Thymus (tissue), 11 donors: ENCODE measurements around the gene ICA1. TPM values are rescaled to one million over a fixed set of nuclear protein-coding genes. Genes with fewer than 3 reads are reported as not detected.
"Not testable (repeated sequence)": the region's sequence is repeated elsewhere in the genome, so short reads cannot be mapped to it uniquely, and the experiment has no call there.

ENCODE experiments used
- DNase-seq, 9 donors: peaks; one replicate each; pipeline ENCODE4 v3.0.0-alpha.2; 2013; ENCODE audit warnings: low spot score in 9 of 9, low read depth in 6 of 9, missing footprints in 1 of 9
- H3K27ac ChIP-seq, 2 donors: one replicate each; pipeline ENCODE4 v1.5.1; 2013; ENCODE audit warnings: control low read depth in 1 of 2, low read depth in 1 of 2, low read length in 1 of 2, mild to moderate bottlenecking in 1 of 2, moderate library complexity in 1 of 2
- H3K27me3 ChIP-seq, 2 donors: one replicate each; pipeline ENCODE4 v1.5.1; 2013; ENCODE audit warnings: low read length in 1 of 2; ENCODE audit not compliant: control insufficient read depth in 2 of 2, insufficient read depth in 1 of 2
- H3K36me3 ChIP-seq, 2 donors: one replicate each; pipeline ENCODE4 v1.5.1; 2013; ENCODE audit warnings: low read length in 1 of 2, mild to moderate bottlenecking in 1 of 2, moderate library complexity in 1 of 2; ENCODE audit not compliant: control insufficient read depth in 2 of 2, insufficient read depth in 2 of 2
- H3K4me1 ChIP-seq, 2 donors: one replicate each; pipeline ENCODE4 v1.5.1; 2013; ENCODE audit warnings: low read length in 2 of 2; ENCODE audit not compliant: control insufficient read depth in 2 of 2, insufficient read depth in 2 of 2
- H3K4me3 ChIP-seq, 2 donors: one replicate each; pipeline ENCODE4 v1.5.1; 2013; ENCODE audit warnings: low read length in 2 of 2, control low read depth in 1 of 2, mild to moderate bottlenecking in 1 of 2
- H3K9me3 ChIP-seq, 2 donors: one replicate each; pipeline ENCODE4 v1.5.1; 2013; ENCODE audit warnings: low read length in 1 of 2, mild to moderate bottlenecking in 1 of 2; ENCODE audit not compliant: control insufficient read depth in 2 of 2, insufficient read depth in 1 of 2
- WGBS: extraction: QIAGEN DNeasy Blood & Tissue Kit; methylation state at CpG from one replicate; pipeline ENCODE4 v1.1.7; 2013; 5-methylcytosine and 5-hydroxymethylcytosine counted together
- polyA plus RNA-seq: library from polyadenylated mRNA; stranded (reverse); fragments of 200-250 nt; gene quantifications from one replicate; pipeline ENCODE4 v1.2.3, GENCODE V29; 2013
- total RNA-seq: library from RNA; stranded (reverse); fragments of 120-200 nt; gene quantifications from one replicate; pipeline ENCODE4 v1.2.4, GENCODE V29; 2013
- donor health status: healthy.

ICA1 gene
- total and polyA plus RNA-seq, 2 donors: 6.3 to 18.5 TPM

DNA sequence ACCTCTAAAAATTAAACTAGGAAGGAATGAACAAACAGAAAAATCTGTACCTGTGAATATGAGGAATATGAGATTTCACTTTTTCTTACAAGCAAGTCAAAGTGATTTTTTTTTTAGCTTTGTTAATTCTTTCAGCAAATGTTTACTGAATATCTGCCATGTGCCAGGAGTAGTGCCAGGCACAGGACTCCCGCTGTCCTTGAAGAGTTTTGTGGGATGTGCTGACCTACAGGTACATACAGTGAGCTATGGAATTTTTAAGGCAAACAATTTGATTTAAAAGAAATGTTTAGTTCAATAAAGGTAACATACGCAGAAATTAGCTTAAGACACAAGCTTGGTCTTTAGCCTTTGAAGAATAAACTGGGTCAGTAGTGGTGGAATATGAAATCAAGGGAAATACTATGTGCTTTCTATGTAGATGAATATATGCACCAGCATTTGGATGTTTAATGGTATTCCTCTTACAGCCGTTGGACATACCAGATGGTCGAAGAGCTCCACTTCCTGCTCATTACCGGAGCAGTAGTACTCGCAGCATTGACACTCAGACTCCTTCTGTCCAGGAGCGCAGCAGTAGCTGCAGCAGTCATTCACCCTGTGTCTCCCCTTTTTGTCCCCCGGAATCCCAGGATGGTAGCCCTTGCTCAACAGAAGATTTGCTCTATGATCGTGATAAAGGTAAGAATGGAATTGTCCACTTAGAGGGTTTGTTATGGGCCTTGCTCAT lies 191.4 kb downstream of the ICA1 start:
- no peak for DNase-seq
- Histone ChIP-seq H3K4me1 (no peaks in the 10 kb centered on the region), H3K27ac (no peak overlapping the region), H3K36me3 (peaks cover 16 to 53% of the 10 kb centered on the region in 2 donors), H3K27me3 (no peaks in the 10 kb centered on the region), H3K9me3 (no peaks in the 10 kb centered on the region), H3K4me3 (no peak overlapping the region)
- 99% methylated on average over 9 of the region's 9 CpGs for WGBS

GRCh38 chr7:8068892-8069686 lies 192.9 kb downstream of the ICA1 start:
- H3K27ac ChIP-seq: no peak overlapping the region
- DNase-seq: no peak
- no peak overlapping the region for H3K4me3 ChIP-seq
- 96% methylated on average over 12 of the region's 12 CpGs for WGBS
- H3K4me1 ChIP-seq: no peaks in the 10 kb centered on the region
- no peaks in the 10 kb centered on the region for H3K27me3 ChIP-seq
- H3K36me3 ChIP-seq: peaks cover 16 to 47% of the 10 kb centered on the region in 2 donors
- no peaks in the 10 kb centered on the region for H3K9me3 ChIP-seq

DNA sequence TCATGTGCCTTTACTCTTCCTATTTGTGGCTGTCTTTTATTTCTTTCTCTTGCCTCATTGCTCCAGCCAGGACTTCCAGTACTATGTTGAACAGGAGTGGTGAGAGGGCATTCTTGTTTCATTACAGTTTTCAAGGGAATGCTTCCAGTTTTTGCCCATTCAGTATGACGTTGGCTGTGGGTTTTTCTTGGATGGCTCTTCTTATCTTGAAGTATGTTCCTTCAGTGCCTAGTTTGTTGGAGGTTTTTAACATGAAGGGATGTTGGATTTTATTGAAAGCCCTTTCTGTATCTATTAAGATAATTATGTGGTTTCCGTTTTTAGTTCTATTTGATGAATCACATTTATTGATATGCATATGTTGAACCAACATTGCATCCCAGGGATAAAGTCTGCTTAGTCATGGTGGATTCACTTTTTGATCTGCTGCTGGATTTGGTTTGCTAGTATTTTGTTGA lies 196.6 kb downstream of the ICA1 start:
- WGBS: 93% methylated on average over 2 of the region's 2 CpGs
- H3K9me3 ChIP-seq: peaks cover 0 to 8% of the 10 kb centered on the region in 2 donors
- no peak overlapping the region for H3K27ac ChIP-seq
- H3K4me1 ChIP-seq: peaks cover 0 to 4% of the 10 kb centered on the region in 2 donors
- DNase-seq: no peak
- H3K27me3 ChIP-seq: no peaks in the 10 kb centered on the region
- H3K36me3 ChIP-seq: peaks cover 23 to 41% of the 10 kb centered on the region in 2 donors
- H3K4me3 ChIP-seq: no peak overlapping the region

DNA sequence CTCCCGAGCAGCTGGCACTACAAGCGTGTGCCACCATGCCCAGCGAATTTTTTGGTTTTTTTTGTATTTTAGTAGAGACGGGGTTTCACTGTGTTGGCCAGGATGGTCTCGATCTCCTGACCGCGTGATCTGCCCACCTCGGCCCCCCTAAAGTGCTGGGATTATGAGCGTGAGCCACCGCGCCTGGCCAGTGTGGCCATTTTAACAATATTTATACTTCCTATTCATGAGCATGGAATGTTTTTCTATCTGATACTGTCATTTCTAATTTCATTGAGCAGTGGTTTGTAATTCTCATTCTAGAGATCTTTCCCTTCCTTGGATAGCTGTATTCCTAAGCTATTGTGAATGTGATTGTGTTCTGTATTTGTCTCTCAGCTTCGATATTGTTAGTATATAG lies 197.1 kb downstream of the ICA1 start:
- over 99% methylated on average over 12 of the region's 12 CpGs for WGBS
- Histone ChIP-seq H3K36me3 (peaks cover 23 to 46% of the 10 kb centered on the region in 2 donors), H3K27ac (no peak overlapping the region), H3K27me3 (no peaks in the 10 kb centered on the region), H3K9me3 (peaks cover 0 to 8% of the 10 kb centered on the region in 2 donors), H3K4me3 (no peak overlapping the region), H3K4me1 (peaks cover 0 to 4% of the 10 kb centered on the region in 2 donors)
- DNase-seq: no peak

DNA sequence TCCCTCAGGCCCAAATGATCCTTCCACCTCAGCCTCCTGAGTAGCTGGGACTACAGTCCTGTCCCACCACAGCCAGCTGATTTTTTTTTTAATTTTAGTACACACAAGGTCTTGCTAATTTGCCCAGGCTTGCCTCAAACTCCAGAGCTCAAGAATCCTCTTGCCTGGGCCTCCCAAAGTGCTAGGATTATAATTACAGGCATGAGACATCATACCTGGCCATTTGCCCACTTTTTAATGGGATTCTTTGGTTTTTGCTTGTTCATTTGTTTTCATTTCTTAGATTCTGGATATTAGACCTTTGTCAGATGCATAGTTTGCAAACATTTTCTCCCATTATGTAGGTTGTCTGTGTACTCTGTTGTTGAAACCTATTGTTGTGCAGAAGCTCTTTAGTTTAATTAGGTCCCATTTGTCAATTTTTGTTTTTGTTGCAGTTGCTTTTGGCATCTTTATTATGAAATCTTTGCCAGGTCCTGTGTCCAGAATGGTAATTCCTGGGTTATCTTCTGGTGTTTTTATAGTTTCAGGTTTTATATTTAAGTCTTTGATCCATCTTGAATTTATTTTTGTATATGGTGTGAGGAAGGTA lies 198.2 kb downstream of the ICA1 start:
- DNase-seq: no peak
- H3K27me3 ChIP-seq: no peaks in the 10 kb centered on the region
- H3K4me1 ChIP-seq: peaks cover 0 to 4% of the 10 kb centered on the region in 2 donors
- H3K27ac ChIP-seq: no peak overlapping the region
- peaks cover 0 to 8% of the 10 kb centered on the region in 2 donors for H3K9me3 ChIP-seq
- H3K4me3 ChIP-seq: no peak overlapping the region
- peaks cover 17 to 37% of the 10 kb centered on the region in 2 donors for H3K36me3 ChIP-seq

GRCh38 chr7:8063300-8063699 lies 198.7 kb downstream of the ICA1 start:
- not testable (repeated sequence) for H3K4me1 ChIP-seq, H3K27ac ChIP-seq, H3K27me3 ChIP-seq, H3K9me3 ChIP-seq, H3K4me3 ChIP-seq
- H3K36me3 ChIP-seq: peaks cover 16 to 36% of the 10 kb centered on the region in 2 donors
- peak in 2 of 9 donors; percentile 12 to 33 for DNase-seq
- WGBS: 52% methylated on average over 5 of the region's 5 CpGs

Other genes with a start within 250 kb of the ICA1 start
- gene NXPH1, start 171.4 kb upstream of the ICA1 start, total RNA-seq: 0.05 TPM
- gene NXPH1, start 171.4 kb upstream of the ICA1 start, polyA plus RNA-seq: 0.07 TPM